ENCODE results near the gene RTN4R.
"Not testable (repeated sequence)": the region's sequence is repeated elsewhere in the genome, so short reads cannot be mapped to it uniquely, and the experiment has no call there.

DNA sequence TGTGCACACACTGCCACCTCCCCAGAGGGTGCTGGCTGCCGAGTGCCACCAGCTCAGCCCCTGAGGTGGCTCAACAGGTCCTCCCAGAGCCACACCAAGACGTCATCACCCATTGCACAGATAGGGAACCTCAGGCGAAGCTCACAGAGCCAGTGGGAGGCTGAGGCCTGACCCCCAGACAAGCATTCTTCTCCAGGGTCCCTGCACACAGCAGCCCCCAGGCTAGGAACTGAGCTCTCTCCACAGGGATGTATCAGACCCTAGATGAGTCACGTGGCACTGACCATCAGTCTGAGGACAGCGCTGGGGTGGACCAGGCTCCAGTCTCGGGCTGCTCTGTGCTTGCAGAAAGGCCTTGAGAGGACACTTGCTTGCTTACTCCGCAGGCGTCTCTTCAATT, 1.6 kb upstream of the RTN4R start:
- not testable (repeated sequence) for TF ChIP-seq CTCF (IDR thresholded peaks at IDR 0.05 in 4 of 5, conservative IDR thresholded peaks at IDR 0.05 in 1 of 5); POLR2A (IDR thresholded peaks at IDR 0.05)
